DMS 273 (cell line): Measurements from ENCODE around the gene SLC7A11.
"Not testable (repeated sequence)": the region's sequence is repeated elsewhere in the genome, so short reads cannot be mapped to it uniquely, and the experiment has no call there.

Experiments used
- DNase-seq: peaks from one replicate; lab custom pipeline; 2025; ENCODE audit not compliant: unreplicated experiment; lab: John Stamatoyannopoulos, UW

The SLC7A11 gene

GRCh38 chr4:138243369-138243768 is 1.2 kb upstream of the SLC7A11 start:
- DNase-seq = peak; percentile 1

- no peak for DNase-seq
Observed at GRCh38 chr4:138242834-138243156, 646 bp upstream of the SLC7A11 start.

- DNase-seq = peak; percentile 53
Observed at GRCh38 chr4:138241281-138242075, 671 bp downstream of the SLC7A11 start.

- no peak for DNase-seq
Observed at GRCh38 chr4:138239491-138239890, 2.7 kb downstream of the SLC7A11 start.

- DNase-seq = no peak
Observed at GRCh38 chr4:138238521-138239292, 3.4 kb downstream of the SLC7A11 start.

- not testable (repeated sequence) for DNase-seq
Observed at GRCh38 chr4:138237132-138237531, 5.0 kb downstream of the SLC7A11 start.

- DNase-seq = no peak
Observed at GRCh38 chr4:138236037-138236436, 6.1 kb downstream of the SLC7A11 start.

GRCh38 chr4:138235419-138235952 is 6.7 kb downstream of the SLC7A11 start:
- DNase-seq = no peak

- no peak for DNase-seq
Observed at GRCh38 chr4:138234248-138234647, 7.9 kb downstream of the SLC7A11 start.

GRCh38 chr4:138233313-138234034 is 8.7 kb downstream of the SLC7A11 start:
- no peak for DNase-seq

GRCh38 chr4:138232364-138232763 is 9.8 kb downstream of the SLC7A11 start:
- no peak for DNase-seq

- DNase-seq = no peak
Observed at GRCh38 chr4:138230048-138230447, 12.1 kb downstream of the SLC7A11 start.

- DNase-seq = no peak
Observed at GRCh38 chr4:138229160-138229559, 13.0 kb downstream of the SLC7A11 start.

- no peak for DNase-seq
Observed at GRCh38 chr4:138226351-138226750, 15.8 kb downstream of the SLC7A11 start.

- DNase-seq = no peak
Observed at GRCh38 chr4:138225477-138225876, 16.7 kb downstream of the SLC7A11 start.

GRCh38 chr4:138224614-138225013 is 17.5 kb downstream of the SLC7A11 start:
- no peak for DNase-seq

GRCh38 chr4:138223231-138223910 is 18.8 kb downstream of the SLC7A11 start:
- DNase-seq = no peak

- no peak for DNase-seq
Observed at GRCh38 chr4:138222046-138222445, 20.1 kb downstream of the SLC7A11 start.

GRCh38 chr4:138218976-138219375 is 23.2 kb downstream of the SLC7A11 start:
- DNase-seq = no peak

- no peak for DNase-seq
Observed at GRCh38 chr4:138217567-138217966, 24.6 kb downstream of the SLC7A11 start.
